HuH-7.5 (cell line): ENCODE data around the gene FAM219A.

Experiments used
- DNase-seq: peaks from one replicate; pipeline ENCODE4 v3.0.0; 2011; ENCODE audit warnings: low spot score

FAM219A gene, protein sequence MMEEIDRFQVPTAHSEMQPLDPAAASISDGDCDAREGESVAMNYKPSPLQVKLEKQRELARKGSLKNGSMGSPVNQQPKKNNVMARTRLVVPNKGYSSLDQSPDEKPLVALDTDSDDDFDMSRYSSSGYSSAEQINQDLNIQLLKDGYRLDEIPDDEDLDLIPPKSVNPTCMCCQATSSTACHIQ

DNA sequence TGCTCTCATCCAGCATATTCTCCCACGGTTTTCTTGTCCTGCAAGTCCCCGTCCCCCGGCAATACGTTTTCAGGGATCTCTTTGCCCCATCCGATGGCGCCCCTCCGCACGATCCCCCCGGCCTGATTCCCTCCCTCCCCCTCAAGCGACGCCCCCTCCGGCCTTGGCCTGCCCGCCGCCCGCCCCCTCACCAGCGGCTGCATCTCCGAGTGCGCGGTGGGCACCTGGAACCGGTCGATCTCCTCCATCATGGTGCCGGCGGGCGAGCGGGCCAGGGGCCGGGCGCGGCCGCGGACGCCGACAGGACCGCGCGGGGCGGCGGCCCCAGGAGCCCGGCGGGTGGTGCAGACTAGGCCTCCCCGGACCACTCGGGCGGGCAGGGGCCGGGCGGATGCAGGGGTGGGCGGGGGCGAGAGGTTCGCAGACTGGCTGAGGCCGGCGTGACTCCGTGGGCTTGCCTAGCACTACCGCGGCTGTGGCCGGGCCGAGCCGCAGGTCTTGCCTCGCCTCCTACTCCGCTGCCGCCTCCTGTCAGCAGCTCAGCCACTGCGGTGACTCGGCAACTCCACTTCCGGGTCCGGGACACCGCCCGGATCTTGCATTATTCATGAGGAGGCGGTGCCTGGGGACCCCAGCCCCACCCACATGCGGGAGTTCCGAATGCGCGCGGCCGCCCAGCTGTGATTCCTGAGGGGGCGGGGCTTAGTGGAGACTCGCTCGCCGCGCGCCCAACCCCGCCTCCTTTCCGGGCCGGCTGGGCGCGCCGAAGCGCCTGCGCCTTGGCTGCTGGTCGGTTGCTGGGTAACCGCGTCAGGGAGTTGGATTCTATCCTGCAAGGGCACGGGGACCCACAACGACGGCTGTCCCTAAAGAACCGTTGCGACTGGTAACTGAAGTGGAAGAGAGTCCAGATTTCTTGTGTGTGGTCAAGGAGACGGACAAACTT is at the start of gene FAM219A, which contains the start of gene DNAI1:
FAM219A (minus strand) TSS at position 558 of the 946 bp plus-strand sequence; CDS start at position 251, 307 bp downstream.
DNAI1 (plus strand) TSS at position 793 of the 946 bp plus-strand sequence. CDS start 201 bp downstream, outside the sequence.
- peak; percentile 83 for DNase-seq

DNA sequence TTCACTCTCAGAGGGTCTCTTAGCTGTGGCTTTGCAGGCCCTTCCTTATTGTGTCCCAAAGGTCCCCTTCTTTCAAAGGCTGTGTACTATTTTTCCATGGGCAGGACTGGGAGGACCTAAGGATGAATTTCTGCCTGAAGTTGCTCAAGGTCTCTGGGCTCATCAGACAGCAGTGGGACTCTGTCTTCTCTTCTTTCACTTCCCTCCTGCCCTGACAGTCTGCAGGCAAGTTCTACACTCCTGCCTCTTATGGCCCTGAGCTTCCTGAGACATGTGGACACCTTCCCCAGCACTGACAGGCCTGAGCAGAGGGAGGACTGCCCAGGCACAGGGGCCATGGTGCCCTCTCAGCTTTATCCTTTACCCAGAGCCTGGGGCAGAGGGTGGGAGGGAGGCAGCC is 49.6 kb upstream of the FAM219A start:
- no peak for DNase-seq

DNA sequence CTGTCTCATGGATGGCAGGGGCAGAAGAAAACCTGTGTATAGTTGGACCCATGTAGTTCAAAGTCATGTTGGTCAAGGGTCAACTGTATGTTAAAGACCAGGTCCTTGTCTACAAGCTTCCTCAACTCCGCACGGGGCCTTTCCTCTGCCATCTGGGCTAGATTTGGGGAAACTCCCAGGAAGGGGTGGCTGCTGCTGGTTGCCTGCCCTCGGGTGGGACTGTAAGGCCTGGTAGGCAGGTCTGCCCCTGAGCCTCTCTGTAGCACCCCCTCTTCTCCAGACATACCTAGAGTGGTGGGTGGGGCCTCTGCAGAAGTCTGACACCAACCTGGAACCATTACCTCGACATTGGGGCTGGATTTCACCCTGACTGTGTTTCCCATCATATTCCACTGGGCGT is 49.2 kb upstream of the FAM219A start:
- no peak for DNase-seq

DNA sequence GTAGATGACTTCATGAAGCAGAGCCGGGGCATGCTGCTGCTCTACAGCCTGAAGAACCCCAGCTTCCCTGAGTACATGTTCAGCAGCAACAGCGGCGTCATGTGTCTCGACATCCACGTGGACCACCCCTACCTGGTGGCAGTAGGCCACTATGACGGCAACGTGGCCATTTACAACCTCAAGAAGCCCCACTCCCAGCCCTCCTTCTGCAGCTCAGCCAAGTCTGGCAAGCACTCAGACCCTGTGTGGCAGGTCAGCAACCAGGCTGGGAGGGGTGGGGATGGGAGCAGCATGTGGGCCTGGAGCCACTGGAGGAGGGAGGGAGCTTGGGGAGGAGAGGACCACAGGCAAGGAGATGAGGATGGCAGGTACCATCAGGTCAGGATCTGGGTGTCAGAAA is 48.3 kb upstream of the FAM219A start:
- no peak for DNase-seq

- DNase-seq = no peak
Observed at GRCh38 chr9:34505370-34506120, 47.2 kb upstream of the FAM219A start.

- no peak for DNase-seq
Observed at GRCh38 chr9:34503406-34503805, 45.0 kb upstream of the FAM219A start.

- DNase-seq = no peak
Observed at GRCh38 chr9:34502891-34503290, 44.5 kb upstream of the FAM219A start.

DNA sequence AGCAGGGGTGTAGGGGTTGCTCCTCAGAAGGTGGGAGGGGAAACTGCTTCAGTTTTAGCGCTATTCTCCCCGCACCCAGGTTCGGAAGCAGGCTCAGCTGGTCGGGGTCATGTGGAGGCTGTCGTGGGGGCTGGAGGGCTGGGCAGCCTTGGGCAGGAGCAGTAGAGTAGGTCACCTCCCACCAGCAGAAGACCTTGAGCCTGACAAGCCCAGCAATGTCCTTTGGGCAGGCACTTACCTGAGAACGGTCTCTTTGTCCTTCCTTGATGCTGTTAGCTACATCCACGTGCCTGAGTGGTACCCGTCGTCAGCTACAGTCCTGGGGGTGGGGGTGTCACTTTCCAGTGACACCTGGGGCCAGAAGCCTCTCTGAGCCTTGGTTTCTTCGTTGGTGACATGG is 44.1 kb upstream of the FAM219A start:
- no peak for DNase-seq

DNA sequence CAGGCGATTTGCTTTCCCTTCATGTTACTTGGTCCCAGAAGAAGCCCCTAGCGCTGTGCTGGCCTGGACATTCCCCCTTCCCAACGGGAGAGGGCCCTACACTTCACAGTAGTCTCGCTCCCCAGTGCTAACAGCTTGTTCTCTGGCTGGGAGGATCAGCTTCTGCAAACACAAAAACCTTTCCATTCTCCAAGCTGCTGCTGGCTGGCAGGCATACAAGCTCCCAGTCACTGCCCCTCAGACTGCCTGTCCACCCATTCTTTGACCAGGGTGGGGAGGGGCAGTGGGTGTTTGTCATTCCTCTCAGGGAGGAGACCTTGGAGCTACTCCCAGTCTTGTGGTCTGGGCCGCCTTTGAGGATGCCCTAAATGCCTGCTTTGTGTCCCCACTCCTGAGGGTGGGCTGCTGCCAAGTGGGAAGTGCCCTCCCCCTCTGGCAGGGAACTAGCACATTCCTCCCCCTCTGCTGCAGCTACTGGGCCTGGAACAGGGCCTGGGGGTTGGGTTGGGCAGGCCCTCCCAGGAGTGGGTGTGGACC is 43.6 kb upstream of the FAM219A start:
- no peak for DNase-seq

GRCh38 chr9:34501372-34501771 is 43.0 kb upstream of the FAM219A start:
- no peak for DNase-seq

DNA sequence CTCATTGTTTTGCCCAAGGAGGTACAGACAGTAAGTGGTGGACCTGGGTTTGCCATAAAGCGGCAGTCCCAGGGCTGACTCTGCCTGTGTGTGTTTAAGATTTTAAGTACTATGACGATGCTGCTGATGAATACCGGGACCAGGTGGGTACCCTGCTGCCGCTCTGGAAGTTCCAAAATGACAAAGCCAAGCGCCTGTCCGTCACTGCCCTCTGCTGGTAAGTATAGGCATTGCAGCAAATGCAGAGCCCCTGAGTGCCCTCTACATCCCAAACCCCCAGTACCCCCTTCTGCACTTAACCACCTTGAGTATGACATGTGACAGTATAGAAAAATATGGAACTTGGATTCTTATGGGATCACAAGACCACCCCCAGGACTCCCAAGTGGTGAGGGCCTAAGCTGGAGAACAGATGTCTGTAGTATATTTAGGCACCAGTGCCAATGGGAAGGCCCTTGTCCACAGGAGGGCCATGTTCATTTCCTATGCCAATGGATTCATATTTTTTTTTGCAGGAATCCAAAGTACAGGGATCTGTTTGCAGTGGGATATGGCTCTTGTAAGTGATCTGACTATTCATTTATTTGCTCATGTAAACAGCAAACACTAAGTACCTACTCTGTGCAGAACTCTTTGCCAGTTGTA is 42.4 kb upstream of the FAM219A start:
- peak; percentile 46 for DNase-seq

GRCh38 chr9:34499076-34499475 is 40.7 kb upstream of the FAM219A start:
- DNase-seq = no peak

GRCh38 chr9:34498553-34498952 is 40.2 kb upstream of the FAM219A start:
- DNase-seq = no peak

DNA sequence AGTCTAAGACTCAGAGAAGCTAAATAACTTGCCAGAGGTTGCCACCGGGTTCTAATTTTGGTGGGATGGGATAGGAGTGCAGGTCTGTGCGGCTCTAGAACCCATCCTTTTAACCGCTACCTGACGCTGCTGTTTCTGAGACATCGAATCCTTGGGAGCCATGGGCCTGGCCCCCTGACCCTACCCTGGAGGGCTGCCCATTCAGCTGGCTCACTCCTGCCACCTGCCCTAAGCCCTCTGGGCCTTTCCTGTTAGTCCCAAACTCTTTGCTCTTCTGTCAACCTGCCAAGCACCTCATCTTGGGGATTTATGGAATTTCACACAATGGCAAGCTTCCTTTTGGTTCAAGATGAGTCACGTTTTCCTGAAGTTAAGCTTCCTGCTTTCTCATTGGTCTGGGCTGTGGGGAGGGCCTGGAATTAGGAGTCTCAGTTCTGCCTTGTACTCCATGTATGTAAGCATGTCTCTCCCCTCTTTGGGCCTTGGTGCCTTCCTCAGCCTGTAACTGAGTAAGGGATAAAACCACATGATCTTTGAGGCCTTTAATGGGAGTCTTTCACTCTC is 37.9 kb upstream of the FAM219A start:
- DNase-seq = no peak

- DNase-seq = peak; percentile 32
Observed at GRCh38 chr9:34493972-34494535, 35.7 kb upstream of the FAM219A start.

DNA sequence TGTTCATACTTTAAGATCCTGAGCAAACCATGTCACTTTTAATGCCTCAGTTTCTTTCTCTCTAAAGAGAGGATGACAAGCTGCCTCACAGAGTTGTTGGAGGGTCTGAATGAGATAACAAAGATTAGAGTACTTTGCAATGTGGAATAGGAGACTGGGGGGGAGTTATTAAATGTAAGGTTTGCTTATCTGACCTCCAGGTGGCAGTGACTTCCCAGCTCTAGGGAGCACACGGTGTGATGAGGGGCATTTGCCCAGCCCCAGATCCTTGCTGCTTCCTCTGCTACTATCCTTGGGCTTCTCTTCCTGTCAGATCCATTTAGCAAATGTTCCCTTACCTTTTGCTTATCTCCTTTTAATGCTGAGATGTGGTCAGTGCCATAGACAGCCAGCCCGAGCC is 33.7 kb upstream of the FAM219A start:
- no peak for DNase-seq

- DNase-seq = no peak
Observed at GRCh38 chr9:34491596-34491995, 33.2 kb upstream of the FAM219A start.

DNA sequence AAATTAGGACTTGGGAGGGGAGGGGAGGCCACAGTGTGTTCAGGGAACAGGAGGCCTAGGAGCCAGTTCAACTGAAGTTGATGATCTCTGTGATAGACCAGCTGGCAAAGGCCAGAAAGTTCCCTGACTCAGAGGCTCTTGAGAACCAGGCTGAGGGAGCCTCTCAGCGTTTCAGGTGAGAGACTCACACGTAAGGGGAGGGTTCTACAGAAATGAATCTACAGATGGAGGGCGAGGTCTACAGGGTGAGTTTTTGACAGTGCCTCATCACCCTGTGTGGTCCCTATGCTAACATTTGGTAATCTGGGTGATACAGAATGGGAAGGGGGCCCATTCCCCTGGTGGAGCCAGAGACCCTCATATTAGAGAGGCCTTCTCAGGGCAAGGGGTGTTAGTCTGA is 32.4 kb upstream of the FAM219A start:
- no peak for DNase-seq

DNA sequence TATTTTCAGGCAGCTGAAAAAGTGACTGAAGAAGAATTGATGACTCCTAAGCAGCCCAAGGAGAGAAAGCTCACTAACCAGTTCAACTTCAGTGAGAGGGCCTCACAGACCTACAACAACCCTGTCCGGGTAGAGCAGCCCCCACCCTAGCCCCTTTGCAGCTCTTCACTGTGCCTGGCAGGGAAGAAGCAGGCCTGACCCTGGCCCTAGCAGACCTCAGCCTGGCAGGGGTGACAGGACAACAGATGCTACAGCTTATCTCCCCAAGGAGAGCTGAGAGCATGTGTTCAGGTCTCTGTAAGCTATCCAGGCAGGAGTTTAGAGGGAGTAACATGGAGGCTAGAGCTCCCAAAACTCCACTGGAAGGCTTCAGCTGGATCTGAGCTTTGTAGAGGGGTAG is 32.0 kb upstream of the FAM219A start:
- DNase-seq = no peak

DNA sequence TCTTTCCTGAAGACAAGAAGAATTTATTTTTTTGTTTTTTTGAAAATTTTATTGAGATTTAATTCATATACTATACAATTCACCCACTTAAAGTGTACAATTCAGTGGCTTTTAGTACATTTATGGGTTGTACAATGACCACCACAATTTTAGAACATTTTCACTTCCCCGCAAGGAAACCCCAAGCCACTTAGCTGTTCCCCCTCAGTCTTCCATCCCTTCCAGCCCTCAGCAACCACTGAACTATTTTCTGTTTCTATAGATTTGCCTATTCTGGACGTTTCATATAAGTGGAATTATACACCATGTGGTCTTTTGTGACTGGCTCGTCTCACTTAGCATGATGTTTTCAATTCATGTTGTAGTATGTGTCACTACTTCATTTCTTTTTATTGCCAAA is 28.2 kb upstream of the FAM219A start:
- DNase-seq = no peak

- DNase-seq = no peak
Observed at GRCh38 chr9:34485822-34486221, 27.5 kb upstream of the FAM219A start.
